GM19023 (cell line): Measurements from ENCODE around the gene ZNF697.
"Not testable (repeated sequence)": the region's sequence is repeated elsewhere in the genome, so short reads cannot be mapped to it uniquely, and the experiment has no call there.

Experiments used
- ATAC-seq: cut with Tn5 transposase; IDR thresholded peaks from one replicate; pipeline ENCODE4 v1.9.1; 2021; ENCODE audit warnings: mild to moderate bottlenecking, moderate library complexity; ENCODE audit not compliant: unreplicated experiment

Gene ZNF697

GRCh38 chr1:119632103-119632490, 16.0 kb downstream of the ZNF697 start:
- peak; percentile 11 for ATAC-seq

- peak; percentile 66 for ATAC-seq
Measured at GRCh38 chr1:119631433-119632102, 16.5 kb downstream of the ZNF697 start.

- no peak for ATAC-seq
Measured at GRCh38 chr1:119631086-119631432, 17.0 kb downstream of the ZNF697 start.

GRCh38 chr1:119626841-119627240, 21.2 kb downstream of the ZNF697 start:
- ATAC-seq: no peak

- no peak for ATAC-seq
Measured at GRCh38 chr1:119626011-119626545, 22.0 kb downstream of the ZNF697 start.

- no peak for ATAC-seq
Measured at GRCh38 chr1:119623678-119624077, 24.4 kb downstream of the ZNF697 start.

GRCh38 chr1:119623193-119623515, 24.9 kb downstream of the ZNF697 start:
- ATAC-seq: no peak

GRCh38 chr1:119622311-119623192, 25.5 kb downstream of the ZNF697 start:
- ATAC-seq: no peak

- ATAC-seq: no peak
Measured at GRCh38 chr1:119621705-119622104, 26.4 kb downstream of the ZNF697 start.

GRCh38 chr1:119617751-119618691, 30.0 kb downstream of the ZNF697 start:
- no peak for ATAC-seq

GRCh38 chr1:119616748-119617147, 31.3 kb downstream of the ZNF697 start:
- not testable (repeated sequence) for ATAC-seq

GRCh38 chr1:119615100-119615499, 33.0 kb downstream of the ZNF697 start:
- ATAC-seq: not testable (repeated sequence)

- peak; percentile 88 for ATAC-seq
Measured at GRCh38 chr1:119613769-119614720, 34.0 kb downstream of the ZNF697 start.

- ATAC-seq: no peak
Measured at GRCh38 chr1:119611701-119612113, 36.4 kb downstream of the ZNF697 start.

GRCh38 chr1:119608816-119609215, 39.2 kb downstream of the ZNF697 start:
- ATAC-seq: not testable (repeated sequence)

GRCh38 chr1:119607087-119607807, 40.8 kb downstream of the ZNF697 start:
- ATAC-seq: not testable (repeated sequence)

GRCh38 chr1:119606394-119606793, 41.7 kb downstream of the ZNF697 start:
- no peak for ATAC-seq

- no peak for ATAC-seq
Measured at GRCh38 chr1:119605686-119606085, 42.4 kb downstream of the ZNF697 start.

GRCh38 chr1:119605080-119605479, 43.0 kb downstream of the ZNF697 start:
- ATAC-seq: not testable (repeated sequence)
